Activated CD4-positive, alpha-beta memory T cell treated with anti-CD3 and anti-CD28 coated beads, Interleukin-2, amount 10 ng/mL, durations not matched to agents 7 days and 5 days (primary cell): ENCODE measurements around the gene ZNF486. TPM values are rescaled to one million over a fixed set of nuclear protein-coding genes. Genes with fewer than 3 reads are reported as not detected.
"Not testable (repeated sequence)": the region's sequence is repeated elsewhere in the genome, so short reads cannot be mapped to it uniquely, and the experiment has no call there.

ENCODE experiments used
- CTCF ChIA-PET: fragments of 350-600 bp; sonication (Branson Sonifier 250); formaldehyde crosslinking; loops from one replicate; lab custom pipeline; 2021; ENCODE audit warnings: antibody characterized with exemption, inconsistent platforms; lab: Charles Lee
- POLR2A ChIA-PET: fragments of 350-600 bp; sonication (Branson Sonifier 250); formaldehyde crosslinking; loops from one replicate; lab custom pipeline; 2021; ENCODE audit warnings: antibody characterized with exemption; lab: Charles Lee
- DNase-seq: peaks from one replicate; pipeline ENCODE4 v3.0.0-alpha.2; 2020
- H3K27ac Mint-ChIP-seq: one replicate; pipeline ENCODE4 v1.8.0; 2021; ENCODE audit warnings: mild to moderate bottlenecking, mixed read lengths
- H3K27me3 Mint-ChIP-seq: one replicate; pipeline ENCODE4 v1.8.0; 2021; ENCODE audit warnings: mixed read lengths
- H3K36me3 Mint-ChIP-seq: one replicate; pipeline ENCODE4 v1.8.0; 2021; ENCODE audit warnings: low read depth, mixed read lengths
- H3K4me1 Mint-ChIP-seq: one replicate; pipeline ENCODE4 v1.8.0; 2021; ENCODE audit warnings: mixed read lengths
- H3K4me3 Mint-ChIP-seq: one replicate; pipeline ENCODE4 v1.8.0; 2021; ENCODE audit warnings: mild to moderate bottlenecking, mixed read lengths
- H3K9me3 Mint-ChIP-seq: one replicate; pipeline ENCODE4 v1.8.0; 2021; ENCODE audit warnings: mixed read lengths
- total RNA-seq, 2 experiments: library from RNA; stranded (reverse); gene quantifications; one replicate each; pipeline ENCODE4 v1.2.3, GENCODE V29; 2021

The ZNF486 gene
- total RNA-seq, 2 experiments from 2014 or later = 7.3 to 8.7 TPM

- no peak for DNase-seq
- Mint-ChIP-seq H3K4me3 (no peak overlapping the region), H3K36me3 (peaks cover 8% of the 10 kb centered on the region), H3K27ac (no peak overlapping the region), H3K9me3 (peaks cover 28% of the 10 kb centered on the region), H3K27me3 (no peaks in the 10 kb centered on the region), H3K4me1 (peaks cover 8% of the 10 kb centered on the region)
- ChIA-PET POLR2A (no interaction called here), CTCF (no interaction called here)
These were observed 76.6 kb downstream of the ZNF486 start for GRCh38 chr19:20243629-20244028.

GRCh38 chr19:20244356-20244755, 77.3 kb downstream of the ZNF486 start:
- H3K4me1 Mint-ChIP-seq = peaks cover 8% of the 10 kb centered on the region
- H3K9me3 Mint-ChIP-seq = peaks cover 27% of the 10 kb centered on the region
- no peak for DNase-seq
- peaks cover 8% of the 10 kb centered on the region for H3K36me3 Mint-ChIP-seq
- no peaks in the 10 kb centered on the region for H3K27me3 Mint-ChIP-seq
- H3K27ac Mint-ChIP-seq = no peak overlapping the region
- ChIA-PET POLR2A (no interaction called here), CTCF (no interaction called here)
- no peak overlapping the region for H3K4me3 Mint-ChIP-seq

GRCh38 chr19:20245309-20245708, 78.3 kb downstream of the ZNF486 start:
- CTCF ChIA-PET = no interaction called here
- H3K4me3 Mint-ChIP-seq = no peak overlapping the region
- H3K27ac Mint-ChIP-seq = no peak overlapping the region
- H3K4me1 Mint-ChIP-seq = peaks cover 8% of the 10 kb centered on the region
- H3K36me3 Mint-ChIP-seq = peaks cover 8% of the 10 kb centered on the region
- DNase-seq = no peak
- H3K9me3 Mint-ChIP-seq = peaks cover 23% of the 10 kb centered on the region
- no peaks in the 10 kb centered on the region for H3K27me3 Mint-ChIP-seq
- POLR2A ChIA-PET = no interaction called here

GRCh38 chr19:20247016-20247683, 80.1 kb downstream of the ZNF486 start:
- no peak overlapping the region for H3K4me3 Mint-ChIP-seq
- H3K27ac Mint-ChIP-seq = no peak overlapping the region
- peaks cover 21% of the 10 kb centered on the region for H3K9me3 Mint-ChIP-seq
- H3K4me1 Mint-ChIP-seq = peaks cover 8% of the 10 kb centered on the region
- H3K36me3 Mint-ChIP-seq = peaks cover 8% of the 10 kb centered on the region
- ChIA-PET CTCF (no interaction called here), POLR2A (no interaction called here)
- no peaks in the 10 kb centered on the region for H3K27me3 Mint-ChIP-seq
- DNase-seq = peak; percentile 21

GRCh38 chr19:20248258-20248657, 81.2 kb downstream of the ZNF486 start:
- H3K27me3 Mint-ChIP-seq, CTCF ChIA-PET: not testable (repeated sequence)

More at GRCh38 chr19:20248258-20248657, 81.2 kb downstream of the ZNF486 start:
- POLR2A ChIA-PET, DNase-seq, H3K4me3 Mint-ChIP-seq, H3K4me1 Mint-ChIP-seq, H3K36me3 Mint-ChIP-seq, H3K27ac Mint-ChIP-seq: not testable (repeated sequence)
- peaks cover 18% of the 10 kb centered on the region for H3K9me3 Mint-ChIP-seq

Other genes with a start within 250 kb of the ZNF486 start
- 1 to 10 TPM; 4.8 to 5.5 TPM for gene ZNF682, start 127.7 kb upstream of the ZNF486 start, total RNA-seq
- 1 to 10 TPM; 7.8 to 8.5 TPM for gene ZNF90, start 89.2 kb upstream of the ZNF486 start, total RNA-seq